ENCODE measurements around the gene COPS6. TPM values are rescaled to one million over a fixed set of nuclear protein-coding genes. Genes with fewer than 3 reads are reported as not detected.

Gene COPS6
- total and polyA plus RNA-seq, 2 donors, result 49.1 to 81.1 TPM

DNA sequence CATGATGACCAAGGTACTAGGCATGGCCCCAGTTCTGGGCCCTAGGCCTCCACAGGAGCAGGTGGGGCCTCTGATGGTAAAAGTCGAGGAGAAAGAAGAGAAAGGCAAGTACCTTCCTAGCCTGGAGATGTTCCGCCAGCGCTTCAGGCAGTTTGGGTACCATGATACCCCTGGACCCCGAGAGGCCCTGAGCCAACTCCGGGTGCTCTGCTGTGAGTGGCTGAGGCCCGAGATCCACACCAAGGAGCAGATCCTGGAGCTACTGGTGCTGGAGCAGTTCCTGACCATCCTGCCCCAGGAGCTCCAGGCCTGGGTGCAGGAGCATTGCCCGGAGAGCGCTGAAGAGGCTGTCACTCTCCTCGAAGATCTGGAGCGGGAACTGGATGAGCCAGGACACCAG lies 31.8 kb upstream of the COPS6 start:
- WGBS, result 98% methylated on average over 10 of the region's 10 CpGs
- H3K36me3 ChIP-seq (ENCODE audit: control insufficient read depth in 2 of 2, insufficient read depth in 2 of 2, low read length in 1 of 2), result peaks cover 18 to 36% of the 10 kb centered on the region in 2 donors

DNA sequence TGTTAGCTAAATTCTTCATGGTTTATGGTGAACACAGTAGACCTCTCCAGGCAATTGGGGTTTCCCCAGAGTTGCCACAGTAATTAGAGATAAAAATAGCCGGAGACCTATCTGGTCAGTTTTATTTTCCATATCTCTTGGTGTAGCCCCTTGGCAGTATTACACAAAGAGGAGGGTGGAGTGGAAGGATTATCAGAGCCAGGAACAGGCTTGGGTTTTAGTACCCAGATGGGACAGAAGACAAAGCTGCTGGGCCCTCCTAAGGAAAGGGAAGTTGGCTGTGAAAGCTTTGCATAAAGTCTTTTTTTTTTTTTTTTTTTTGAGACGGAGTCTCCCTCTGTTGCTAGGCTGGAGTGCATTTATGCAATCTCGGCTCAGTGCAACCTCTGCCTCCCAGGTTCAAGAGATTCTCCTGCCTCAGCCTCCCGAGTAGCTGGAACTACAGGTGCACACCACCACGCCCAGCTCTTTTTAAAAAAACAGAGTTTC lies 29.5 kb upstream of the COPS6 start:
- WGBS, result 98% methylated on average over 5 of the region's 5 CpGs
- no peak for DNase-seq (ENCODE audit: low read depth in 6 of 9, low spot score in 9 of 9)
- Histone ChIP-seq H3K9me3 (ENCODE audit: control insufficient read depth in 2 of 2, insufficient read depth in 1 of 2, low read length in 1 of 2) (no peaks in the 10 kb centered on the region), H3K27me3 (ENCODE audit: control insufficient read depth in 2 of 2, insufficient read depth in 1 of 2, low read length in 1 of 2) (no peaks in the 10 kb centered on the region), H3K4me3 (ENCODE audit: low read length in 2 of 2) (no peak overlapping the region), H3K36me3 (ENCODE audit: control insufficient read depth in 2 of 2, insufficient read depth in 2 of 2, low read length in 1 of 2) (peaks cover 30 to 50% of the 10 kb centered on the region in 2 donors), H3K27ac (ENCODE audit: low read depth in 1 of 2, low read length in 1 of 2) (no peak overlapping the region), H3K4me1 (ENCODE audit: control insufficient read depth in 2 of 2, insufficient read depth in 2 of 2, low read length in 2 of 2) (no peaks in the 10 kb centered on the region)

More for the DNA sequence above, 31.8 kb upstream of the COPS6 start:
- H3K27ac ChIP-seq (ENCODE audit: low read depth in 1 of 2, low read length in 1 of 2), result no peak overlapping the region
- no peaks in the 10 kb centered on the region for H3K4me1 ChIP-seq (ENCODE audit: control insufficient read depth in 2 of 2, insufficient read depth in 2 of 2, low read length in 2 of 2)
- DNase-seq (ENCODE audit: low read depth in 6 of 9, low spot score in 9 of 9), result no peak
- no peaks in the 10 kb centered on the region for H3K9me3 ChIP-seq (ENCODE audit: control insufficient read depth in 2 of 2, insufficient read depth in 1 of 2, low read length in 1 of 2)
- no peaks in the 10 kb centered on the region for H3K27me3 ChIP-seq (ENCODE audit: control insufficient read depth in 2 of 2, insufficient read depth in 1 of 2, low read length in 1 of 2)
- no peak overlapping the region for H3K4me3 ChIP-seq (ENCODE audit: low read length in 2 of 2)

GRCh38 chr7:100061518-100062193 lies 27.1 kb upstream of the COPS6 start:
- no peaks in the 10 kb centered on the region for H3K9me3 ChIP-seq (ENCODE audit: control insufficient read depth in 2 of 2, insufficient read depth in 1 of 2, low read length in 1 of 2)
- H3K27ac ChIP-seq (ENCODE audit: low read depth in 1 of 2, low read length in 1 of 2), result no peak overlapping the region
- 97% methylated on average over 11 of the region's 11 CpGs for WGBS
- no peaks in the 10 kb centered on the region for H3K27me3 ChIP-seq (ENCODE audit: control insufficient read depth in 2 of 2, insufficient read depth in 1 of 2, low read length in 1 of 2)
- peaks cover 39 to 65% of the 10 kb centered on the region in 2 donors for H3K36me3 ChIP-seq (ENCODE audit: control insufficient read depth in 2 of 2, insufficient read depth in 2 of 2, low read length in 1 of 2)
- no peak for DNase-seq (ENCODE audit: low read depth in 6 of 9, low spot score in 9 of 9)
- H3K4me1 ChIP-seq (ENCODE audit: control insufficient read depth in 2 of 2, insufficient read depth in 2 of 2, low read length in 2 of 2), result no peaks in the 10 kb centered on the region
- H3K4me3 ChIP-seq (ENCODE audit: low read length in 2 of 2), result no peak overlapping the region

DNA sequence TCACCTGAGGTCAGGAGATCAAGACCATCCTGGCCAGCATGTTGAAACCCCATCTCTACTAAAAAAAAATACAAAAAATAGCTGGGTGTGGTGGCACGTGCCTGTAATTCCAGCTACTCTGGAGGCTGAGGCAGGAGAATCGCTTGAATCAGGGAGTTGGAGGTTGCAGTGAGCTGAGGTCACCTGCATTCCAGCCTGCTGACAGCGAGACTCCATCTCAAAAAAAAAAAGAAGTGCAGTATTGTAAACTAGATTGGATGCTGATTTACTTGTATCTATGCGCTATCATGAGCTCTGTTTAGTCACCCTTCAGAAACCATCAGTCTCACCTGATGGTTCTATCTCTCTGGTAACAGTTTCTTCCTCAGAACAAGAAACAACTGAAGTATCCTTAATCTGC lies 25.4 kb upstream of the COPS6 start:
- WGBS, result 97% methylated on average over 4 of the region's 4 CpGs
- H3K36me3 ChIP-seq (ENCODE audit: control insufficient read depth in 2 of 2, insufficient read depth in 2 of 2, low read length in 1 of 2), result peaks cover 29 to 51% of the 10 kb centered on the region in 2 donors
- no peak for DNase-seq (ENCODE audit: low read depth in 6 of 9, low spot score in 9 of 9)

GRCh38 chr7:100064162-100064561 lies 24.6 kb upstream of the COPS6 start:
- Histone ChIP-seq H3K27ac (ENCODE audit: low read depth in 1 of 2, low read length in 1 of 2) (no peak overlapping the region), H3K4me1 (ENCODE audit: control insufficient read depth in 2 of 2, insufficient read depth in 2 of 2, low read length in 2 of 2) (no peaks in the 10 kb centered on the region), H3K4me3 (ENCODE audit: low read length in 2 of 2) (no peak overlapping the region), H3K9me3 (ENCODE audit: control insufficient read depth in 2 of 2, insufficient read depth in 1 of 2, low read length in 1 of 2) (peaks cover 0 to 4% of the 10 kb centered on the region in 2 donors), H3K36me3 (ENCODE audit: control insufficient read depth in 2 of 2, insufficient read depth in 2 of 2, low read length in 1 of 2) (peaks cover 29 to 47% of the 10 kb centered on the region in 2 donors), H3K27me3 (ENCODE audit: control insufficient read depth in 2 of 2, insufficient read depth in 1 of 2, low read length in 1 of 2) (no peaks in the 10 kb centered on the region)
- DNase-seq (ENCODE audit: low read depth in 6 of 9, low spot score in 9 of 9), result no peak
- 98% methylated on average over 9 of the region's 9 CpGs for WGBS

More for the DNA sequence above, 25.4 kb upstream of the COPS6 start:
- Histone ChIP-seq H3K27me3 (ENCODE audit: control insufficient read depth in 2 of 2, insufficient read depth in 1 of 2, low read length in 1 of 2) (no peaks in the 10 kb centered on the region), H3K4me1 (ENCODE audit: control insufficient read depth in 2 of 2, insufficient read depth in 2 of 2, low read length in 2 of 2) (no peaks in the 10 kb centered on the region), H3K27ac (ENCODE audit: low read depth in 1 of 2, low read length in 1 of 2) (no peak overlapping the region), H3K4me3 (ENCODE audit: low read length in 2 of 2) (no peak overlapping the region), H3K9me3 (ENCODE audit: control insufficient read depth in 2 of 2, insufficient read depth in 1 of 2, low read length in 1 of 2) (no peaks in the 10 kb centered on the region)

- H3K4me1 ChIP-seq (ENCODE audit: control insufficient read depth in 2 of 2, insufficient read depth in 2 of 2, low read length in 2 of 2), result no peaks in the 10 kb centered on the region
- H3K36me3 ChIP-seq (ENCODE audit: control insufficient read depth in 2 of 2, insufficient read depth in 2 of 2, low read length in 1 of 2), result peaks cover 32 to 59% of the 10 kb centered on the region in 2 donors
- H3K9me3 ChIP-seq (ENCODE audit: control insufficient read depth in 2 of 2, insufficient read depth in 1 of 2, low read length in 1 of 2), result peaks cover 2 to 12% of the 10 kb centered on the region in 2 donors
- H3K4me3 ChIP-seq (ENCODE audit: low read length in 2 of 2), result no peak overlapping the region
- H3K27me3 ChIP-seq (ENCODE audit: control insufficient read depth in 2 of 2, insufficient read depth in 1 of 2, low read length in 1 of 2), result no peaks in the 10 kb centered on the region
- 96% methylated on average over 8 of the region's 8 CpGs for WGBS
- H3K27ac ChIP-seq (ENCODE audit: low read depth in 1 of 2, low read length in 1 of 2), result no peak overlapping the region
- DNase-seq (ENCODE audit: low read depth in 6 of 9, low spot score in 9 of 9), result no peak
These were observed 23.1 kb upstream of the COPS6 start for GRCh38 chr7:100065452-100066186.

GRCh38 chr7:100066953-100067352 lies 21.8 kb upstream of the COPS6 start:
- Histone ChIP-seq H3K27ac (ENCODE audit: low read depth in 1 of 2, low read length in 1 of 2) (no peak overlapping the region), H3K9me3 (ENCODE audit: control insufficient read depth in 2 of 2, insufficient read depth in 1 of 2, low read length in 1 of 2) (peaks cover 16 to 25% of the 10 kb centered on the region in 2 donors), H3K4me1 (ENCODE audit: control insufficient read depth in 2 of 2, insufficient read depth in 2 of 2, low read length in 2 of 2) (no peaks in the 10 kb centered on the region), H3K27me3 (ENCODE audit: control insufficient read depth in 2 of 2, insufficient read depth in 1 of 2, low read length in 1 of 2) (no peaks in the 10 kb centered on the region), H3K4me3 (ENCODE audit: low read length in 2 of 2) (no peak overlapping the region), H3K36me3 (ENCODE audit: control insufficient read depth in 2 of 2, insufficient read depth in 2 of 2, low read length in 1 of 2) (peaks cover 46 to 65% of the 10 kb centered on the region in 2 donors)
- 98% methylated on average over 7 of the region's 7 CpGs for WGBS
- DNase-seq (ENCODE audit: low read depth in 6 of 9, low spot score in 9 of 9), result no peak

- H3K27me3 ChIP-seq (ENCODE audit: control insufficient read depth in 2 of 2, insufficient read depth in 1 of 2, low read length in 1 of 2), result no peaks in the 10 kb centered on the region
- DNase-seq (ENCODE audit: low read depth in 6 of 9, low spot score in 9 of 9), result no peak
- H3K4me3 ChIP-seq (ENCODE audit: low read length in 2 of 2), result no peak overlapping the region
- peaks cover 58 to 74% of the 10 kb centered on the region in 2 donors for H3K36me3 ChIP-seq (ENCODE audit: control insufficient read depth in 2 of 2, insufficient read depth in 2 of 2, low read length in 1 of 2)
- peaks cover 26 to 47% of the 10 kb centered on the region in 2 donors for H3K9me3 ChIP-seq (ENCODE audit: control insufficient read depth in 2 of 2, insufficient read depth in 1 of 2, low read length in 1 of 2)
- no peak overlapping the region for H3K27ac ChIP-seq (ENCODE audit: low read depth in 1 of 2, low read length in 1 of 2)
- H3K4me1 ChIP-seq (ENCODE audit: control insufficient read depth in 2 of 2, insufficient read depth in 2 of 2, low read length in 2 of 2), result no peaks in the 10 kb centered on the region
- WGBS, result 99% methylated on average over 5 of the region's 5 CpGs
These were observed 18.8 kb upstream of the COPS6 start for GRCh38 chr7:100069991-100070390.

- no peak overlapping the region for H3K4me3 ChIP-seq (ENCODE audit: low read length in 2 of 2)
- no peaks in the 10 kb centered on the region for H3K27me3 ChIP-seq (ENCODE audit: control insufficient read depth in 2 of 2, insufficient read depth in 1 of 2, low read length in 1 of 2)
- H3K4me1 ChIP-seq (ENCODE audit: control insufficient read depth in 2 of 2, insufficient read depth in 2 of 2, low read length in 2 of 2), result no peaks in the 10 kb centered on the region
- peaks cover 64 to 75% of the 10 kb centered on the region in 2 donors for H3K36me3 ChIP-seq (ENCODE audit: control insufficient read depth in 2 of 2, insufficient read depth in 2 of 2, low read length in 1 of 2)
- WGBS, result 98% methylated on average over 11 of the region's 11 CpGs
- DNase-seq (ENCODE audit: low read depth in 6 of 9, low spot score in 9 of 9), result no peak
- H3K27ac ChIP-seq (ENCODE audit: low read depth in 1 of 2, low read length in 1 of 2), result no peak overlapping the region
- H3K9me3 ChIP-seq (ENCODE audit: control insufficient read depth in 2 of 2, insufficient read depth in 1 of 2, low read length in 1 of 2), result peaks cover 26 to 47% of the 10 kb centered on the region in 2 donors
These were observed 17.6 kb upstream of the COPS6 start for GRCh38 chr7:100071018-100071723.
